T-cell (primary cell): ENCODE measurements around the gene GET4. TPM values are rescaled to one million over a fixed set of nuclear protein-coding genes. Genes with fewer than 3 reads are reported as not detected.

Experiments used
- ATAC-seq, 4 experiments: fragments of 200-7000 bp in 3 of 4; fragments of 150-1000 bp in 1 of 4; cut with Tn5 transposase; replicated peaks in 1 of 4; 1 replicate in 3 of 4; 2 replicates in 1 of 4; pipeline ENCODE4 v1.10.0; 2021; ENCODE audit warnings: moderate library complexity in 3 of 4, mild to moderate bottlenecking in 2 of 4, moderate number of reproducible peaks in 1 of 4
- CTCF ChIA-PET, 2 donors: fragments of 300-600 bp; sonication (Branson Sonifier 250); formaldehyde crosslinking; loops; one replicate each; lab custom pipeline; 2022; ENCODE audit warnings: antibody characterized with exemption in 2 of 2; lab: Charles Lee
- POLR2A ChIA-PET, 2 donors: fragments of 300-600 bp; sonication (Branson Sonifier 250); formaldehyde crosslinking; loops; one replicate each; lab custom pipeline; 2022; ENCODE audit warnings: antibody characterized with exemption in 2 of 2; lab: Charles Lee
- DNase-seq, 35 experiments: peaks; one replicate each; pipeline versions ENCODE4 v3.0.0 to v3.0.0-alpha.2; 2013 to 2023
- H3K27ac ChIP-seq: one replicate; pipeline ENCODE4 v1.5.1; 2013; ENCODE audit warnings: low read length
- H3K27me3 ChIP-seq, 2 experiments: replicated peaks in 1 of 2; 1 replicate in 1 of 2; 2 replicates in 1 of 2; pipeline versions ENCODE4 v1.6.1 to v1.7.0; 2013; ENCODE audit warnings: low read length in 1 of 2, mixed read lengths in 1 of 2; ENCODE audit not compliant: control insufficient read depth in 2 of 2, insufficient read depth in 2 of 2; ENCODE audit errors: extremely low read depth in 1 of 2
- H3K36me3 ChIP-seq, 2 donors: 1 replicate in 1 of 2; 2 replicates in 1 of 2; pipeline versions ENCODE4 v1.6.1 to v1.7.0; 2013; ENCODE audit warnings: low read length in 1 of 2; ENCODE audit not compliant: control insufficient read depth in 2 of 2, insufficient read depth in 1 of 2; ENCODE audit errors: extremely low read depth in 1 of 2
- H3K4me1 ChIP-seq, 2 experiments: 1 replicate in 1 of 2; 2 replicates in 1 of 2; pipeline versions ENCODE4 v1.6.1 to v1.7.0; 2013; ENCODE audit warnings: low read length in 2 of 2, mixed read lengths in 1 of 2; ENCODE audit not compliant: insufficient read depth in 2 of 2, control insufficient read depth in 1 of 2; ENCODE audit errors: extremely low read depth in 1 of 2
- H3K4me3 ChIP-seq, 2 donors: 1 replicate in 1 of 2; 2 replicates in 1 of 2; pipeline versions ENCODE4 v1.5.1 to v1.7.0; 2013; ENCODE audit warnings: mild to moderate bottlenecking in 2 of 2, low read length in 1 of 2, moderate library complexity in 1 of 2; ENCODE audit not compliant: control insufficient read depth in 1 of 2; ENCODE audit errors: extremely low read depth in 1 of 2
- H3K9me3 ChIP-seq: 2 replicates; pipeline ENCODE4 v1.7.0; 2013
- H3K27ac Mint-ChIP-seq, 2 donors: one replicate each; pipeline ENCODE4 v1.8.0; 2020 to 2021; ENCODE audit warnings: mild to moderate bottlenecking in 2 of 2, mixed read lengths in 2 of 2
- H3K27me3 Mint-ChIP-seq, 2 donors: one replicate each; pipeline ENCODE4 v1.8.0; 2021 to 2022; ENCODE audit warnings: mixed read lengths in 2 of 2
- H3K36me3 Mint-ChIP-seq: one replicate; pipeline ENCODE4 v1.8.0; 2021; ENCODE audit warnings: mixed read lengths
- H3K4me1 Mint-ChIP-seq, 3 donors: one replicate each; pipeline ENCODE4 v1.8.0; 2020 to 2022; ENCODE audit warnings: mixed read lengths in 3 of 3, mild to moderate bottlenecking in 1 of 3
- H3K4me3 Mint-ChIP-seq, 3 donors: one replicate each; pipeline ENCODE4 v1.8.0; 2020 to 2022; ENCODE audit warnings: mild to moderate bottlenecking in 3 of 3, mixed read lengths in 3 of 3, moderate library complexity in 3 of 3
- H3K9me3 Mint-ChIP-seq, 3 donors: one replicate each; pipeline ENCODE4 v1.8.0; 2020 to 2022; ENCODE audit warnings: mixed read lengths in 3 of 3
- WGBS: methylation state at CpG from one replicate; pipeline ENCODE4 v1.1.5; 2013; ENCODE audit warnings: missing lambda C conversion rate; ENCODE audit not compliant: insufficient coverage; 5-methylcytosine and 5-hydroxymethylcytosine counted together
- total RNA-seq, 35 experiments: library from RNA in 6 of 35; stranded (reverse) in 6 of 35; fragments of 120-200 nt in 1 of 35; gene quantifications; one replicate each; pipeline versions ENCODE4 v1.2.1 to v1.2.4 and lab custom pipeline; 2013 to 2026

Gene GET4
- total RNA-seq, 5 donors from 2014 or later (not counting 1 experiment from before 2014, with no cell fraction given) = 52.2 to 76.4 (median 54.7) TPM

DNA sequence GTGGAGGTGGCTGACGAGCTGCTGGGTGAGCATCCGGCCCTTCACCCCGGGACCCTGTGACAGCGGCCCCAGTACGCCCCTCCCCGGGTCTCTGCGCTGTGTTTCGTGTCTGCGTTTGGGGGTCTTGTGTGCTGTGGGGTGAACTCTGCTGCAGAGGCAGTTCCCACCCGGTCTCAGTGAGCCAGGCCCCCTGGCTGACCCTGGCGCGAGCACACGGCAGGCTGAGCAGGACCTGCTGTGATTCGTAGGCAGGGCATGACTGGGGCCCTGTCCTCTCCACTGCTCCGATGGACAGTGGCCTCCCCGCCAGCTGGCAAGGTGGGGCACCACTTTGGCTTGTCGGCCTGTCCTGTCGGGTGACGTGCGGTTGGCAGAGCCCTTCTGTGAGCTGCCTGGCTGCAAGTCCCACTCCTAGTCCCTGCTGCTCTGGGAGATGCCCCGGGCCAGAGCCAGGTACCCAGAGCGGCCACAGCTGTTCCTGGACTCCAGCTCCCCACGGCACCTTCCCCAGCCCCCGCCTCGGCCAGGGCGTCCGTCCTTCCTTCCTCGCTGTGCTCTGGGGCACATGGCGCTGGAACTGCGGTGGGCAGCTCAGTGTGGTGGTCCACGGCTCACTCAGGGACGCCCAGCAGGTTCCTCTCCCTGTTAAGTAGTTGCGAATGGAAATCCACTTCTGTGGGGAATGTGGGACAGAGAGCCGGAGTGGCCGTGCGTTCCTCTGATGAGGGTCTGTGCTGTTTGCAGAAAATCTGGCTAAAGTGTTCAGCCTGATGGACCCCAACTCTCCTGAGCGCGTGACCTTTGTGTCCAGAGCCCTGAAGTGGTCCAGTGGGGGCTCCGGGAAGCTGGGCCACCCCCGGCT lies 10.5 kb downstream of the GET4 start:
- no peak overlapping the region for H3K4me3 Mint-ChIP-seq
- H3K36me3 Mint-ChIP-seq = peaks cover 16% of the 10 kb centered on the region
- H3K9me3 Mint-ChIP-seq = no peaks in the 10 kb centered on the region
- Histone ChIP-seq H3K27me3 (no peaks in the 10 kb centered on the region), H3K9me3 (no peaks in the 10 kb centered on the region), H3K4me3 (no peak overlapping the region), H3K27ac (no peak overlapping the region), H3K36me3 (peaks cover 28 to 51% of the 10 kb centered on the region in 2 donors), H3K4me1 (peaks cover 0 to 41% of the 10 kb centered on the region in 2 experiments)
- H3K4me1 Mint-ChIP-seq = peaks cover 6 to 21% (median 18%) of the 10 kb centered on the region in 3 donors
- H3K27me3 Mint-ChIP-seq = no peaks in the 10 kb centered on the region
- WGBS = 97% methylated on average over 39 of the region's 40 CpGs
- DNase-seq = no peak
- ChIA-PET CTCF (no interaction called here), POLR2A (no interaction called here)
- ATAC-seq = no peak
- no peak overlapping the region for H3K27ac Mint-ChIP-seq

DNA sequence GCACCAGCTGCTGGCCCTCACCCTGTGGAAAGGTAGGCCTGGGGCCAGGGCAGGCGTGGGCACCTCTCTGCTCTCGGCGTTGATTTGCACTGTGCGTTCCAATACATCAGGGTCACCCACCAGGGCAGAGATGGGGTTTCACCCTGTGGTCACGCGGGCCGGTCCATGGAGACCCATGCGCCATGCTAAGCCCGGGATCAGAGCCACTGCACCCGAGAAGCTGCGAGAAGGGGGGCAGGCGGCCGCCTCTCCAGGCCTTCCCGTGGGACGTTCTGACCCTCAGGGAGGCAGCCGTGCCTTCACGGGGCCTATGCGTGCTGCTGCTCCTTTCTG lies 11.1 kb downstream of the GET4 start:
- 93% methylated on average over 18 of the region's 18 CpGs for WGBS
- CTCF ChIA-PET = no interaction called here
- H3K36me3 ChIP-seq = peaks cover 29 to 54% of the 10 kb centered on the region in 2 donors
- peaks cover 0 to 36% of the 10 kb centered on the region in 2 experiments for H3K4me1 ChIP-seq
- DNase-seq (no peak), ATAC-seq (no peak)
- no peak overlapping the region for H3K27ac ChIP-seq
- Mint-ChIP-seq H3K27me3 (no peaks in the 10 kb centered on the region), H3K27ac (no peak overlapping the region), H3K36me3 (peaks cover 19% of the 10 kb centered on the region), H3K9me3 (no peaks in the 10 kb centered on the region), H3K4me1 (peaks cover 6 to 18% (median 13%) of the 10 kb centered on the region in 3 donors), H3K4me3 (no peak overlapping the region)
- no peak overlapping the region for H3K4me3 ChIP-seq
- no peaks in the 10 kb centered on the region for H3K9me3 ChIP-seq
- H3K27me3 ChIP-seq = no peaks in the 10 kb centered on the region
- POLR2A ChIA-PET = no interaction called here

DNA sequence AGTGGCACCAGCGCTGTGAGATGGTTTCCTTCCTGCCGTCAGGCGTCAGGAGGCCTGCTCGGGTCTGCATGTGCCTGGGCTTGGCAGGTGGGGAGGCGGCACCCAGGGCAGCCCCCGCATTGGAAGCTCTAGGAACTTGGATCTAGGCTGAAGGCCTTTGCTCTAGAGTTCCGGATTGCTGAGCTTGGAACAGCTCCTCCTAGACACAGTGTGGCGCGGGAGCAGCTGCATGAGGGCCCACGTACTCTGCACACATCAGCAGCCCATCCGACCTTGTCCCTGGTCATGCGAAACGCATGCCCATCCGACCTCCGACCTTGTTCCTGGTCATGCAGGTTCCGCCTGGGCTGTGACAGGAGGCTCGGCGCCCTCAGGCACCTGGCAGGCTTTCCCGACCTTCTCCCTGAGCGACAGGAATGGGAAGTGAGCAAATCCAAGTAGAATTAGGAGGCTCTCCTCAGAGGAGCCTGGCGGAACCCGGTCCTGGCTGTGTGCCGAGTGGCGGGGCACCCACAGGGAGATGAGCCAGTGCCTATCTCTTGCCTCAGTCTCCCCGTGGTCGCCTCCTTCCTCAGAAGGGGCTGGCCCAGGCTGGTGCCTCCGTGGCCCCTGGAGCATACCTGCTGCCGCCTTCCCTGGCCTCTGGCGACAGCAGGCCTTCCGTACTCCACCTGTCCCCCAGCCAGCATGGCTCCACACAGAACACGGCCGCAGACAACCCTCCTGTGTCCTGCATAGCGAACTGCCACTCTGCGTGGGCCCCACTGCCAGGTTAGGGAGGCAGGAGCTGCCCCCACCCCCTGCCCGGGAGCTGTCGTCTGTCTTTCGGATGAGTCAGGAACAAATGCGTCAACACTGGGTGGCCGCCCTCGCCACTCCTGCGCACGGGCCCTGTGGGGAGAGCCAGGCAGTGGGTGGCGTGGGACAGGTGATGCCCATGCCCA lies 12.0 kb downstream of the GET4 start:
- Mint-ChIP-seq H3K27ac (no peak overlapping the region), H3K27me3 (no peaks in the 10 kb centered on the region), H3K4me3 (no peak overlapping the region), H3K36me3 (peaks cover 25% of the 10 kb centered on the region), H3K4me1 (peaks cover 1 to 13% (median 8%) of the 10 kb centered on the region in 3 donors), H3K9me3 (no peaks in the 10 kb centered on the region)
- WGBS = 95% methylated on average over 40 of the region's 43 CpGs
- Histone ChIP-seq H3K4me1 (peaks cover 0 to 28% of the 10 kb centered on the region in 2 experiments), H3K9me3 (no peaks in the 10 kb centered on the region), H3K27ac (no peak overlapping the region), H3K36me3 (peaks cover 30 to 63% of the 10 kb centered on the region in 2 donors), H3K4me3 (no peak overlapping the region), H3K27me3 (no peaks in the 10 kb centered on the region)
- DNase-seq (no peak), ATAC-seq (no peak)
- ChIA-PET CTCF (no interaction called here), POLR2A (no interaction called here)

DNA sequence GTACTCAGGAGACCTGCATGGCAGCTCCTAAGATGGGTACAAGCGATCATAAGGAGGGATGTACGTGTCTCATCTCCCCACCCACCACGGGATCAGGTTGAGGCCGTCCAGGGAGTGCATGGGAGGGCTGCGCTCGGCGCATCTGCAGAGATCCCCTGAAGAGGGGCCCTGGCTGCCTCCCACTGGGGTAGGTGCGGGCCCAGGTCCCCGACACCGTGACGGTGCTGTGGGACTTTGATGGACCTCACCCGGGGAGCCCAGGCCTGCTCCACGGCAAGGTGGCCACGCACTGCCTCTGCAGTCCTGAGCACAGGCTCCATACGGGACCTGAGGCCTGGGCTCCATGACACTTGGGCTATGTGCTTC lies 12.7 kb downstream of the GET4 start:
- Histone ChIP-seq H3K9me3 (no peaks in the 10 kb centered on the region), H3K27ac (no peak overlapping the region), H3K4me3 (no peak overlapping the region), H3K27me3 (no peaks in the 10 kb centered on the region), H3K36me3 (peaks cover 29 to 70% of the 10 kb centered on the region in 2 donors), H3K4me1 (peaks cover 0 to 22% of the 10 kb centered on the region in 2 experiments)
- POLR2A ChIA-PET = no interaction called here
- DNase-seq (no peak), ATAC-seq (no peak)
- H3K27ac Mint-ChIP-seq = no peak overlapping the region
- H3K36me3 Mint-ChIP-seq = peaks cover 32% of the 10 kb centered on the region
- no peak overlapping the region for H3K4me3 Mint-ChIP-seq
- CTCF ChIA-PET = no interaction called here
- H3K4me1 Mint-ChIP-seq = peaks cover 0 to 11% (median 7%) of the 10 kb centered on the region in 3 donors
- H3K9me3 Mint-ChIP-seq = no peaks in the 10 kb centered on the region
- no peaks in the 10 kb centered on the region for H3K27me3 Mint-ChIP-seq
- WGBS = 83% methylated on average over 8 of the region's 15 CpGs

DNA sequence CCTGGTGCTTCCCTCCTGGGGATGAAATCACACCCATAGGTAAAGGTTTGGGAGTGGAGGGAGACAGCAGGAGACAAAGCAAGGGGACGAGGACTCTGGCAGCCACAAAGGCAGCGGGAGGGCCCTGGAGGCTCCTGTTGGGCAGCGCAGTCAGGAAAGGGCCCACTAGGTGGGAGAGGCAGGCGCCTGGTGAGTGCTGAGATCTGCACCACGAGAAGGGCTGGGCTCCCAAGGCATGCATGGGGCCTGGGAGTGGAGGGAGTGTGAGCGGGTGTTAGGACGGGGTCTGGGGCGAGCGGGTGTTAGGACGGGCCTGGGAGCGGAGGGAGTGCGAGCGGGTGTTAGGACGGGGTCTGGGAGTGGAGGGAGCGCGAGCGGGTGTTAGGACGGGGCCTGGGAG lies 13.0 kb downstream of the GET4 start:
- peaks cover 34% of the 10 kb centered on the region for H3K36me3 Mint-ChIP-seq

DNA sequence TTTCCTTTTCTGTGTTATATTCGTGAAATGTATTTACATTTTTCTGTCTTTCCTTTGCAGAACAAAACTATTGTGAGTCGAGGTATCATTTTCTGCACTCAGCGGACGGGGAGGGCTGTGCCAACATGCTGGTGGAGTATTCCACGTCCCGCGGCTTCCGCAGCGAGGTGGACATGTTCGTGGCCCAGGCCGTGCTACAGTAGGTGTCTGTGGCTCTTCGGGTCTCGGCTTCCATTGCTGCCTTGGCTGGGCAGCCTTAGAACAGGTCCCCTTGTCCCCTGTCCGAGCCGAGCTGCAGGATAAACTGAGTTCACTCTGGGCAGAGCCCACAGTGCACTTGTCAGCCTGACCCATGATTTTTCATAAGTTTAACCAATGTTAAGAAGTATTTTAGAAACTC lies 14.5 kb downstream of the GET4 start:
- H3K4me1 Mint-ChIP-seq = peaks cover 0 to 2% (median 0%) of the 10 kb centered on the region in 3 donors
- CTCF ChIA-PET = no interaction called here
- Histone ChIP-seq H3K27me3 (no peaks in the 10 kb centered on the region), H3K27ac (no peak overlapping the region), H3K4me1 (peaks cover 0 to 3% of the 10 kb centered on the region in 2 experiments), H3K4me3 (no peak overlapping the region), H3K36me3 (peaks cover 43 to 87% of the 10 kb centered on the region in 2 donors), H3K9me3 (no peaks in the 10 kb centered on the region)
- H3K27ac Mint-ChIP-seq = no peak overlapping the region
- no peak for ATAC-seq
- 98% methylated on average over 12 of the region's 15 CpGs for WGBS
- no peaks in the 10 kb centered on the region for H3K27me3 Mint-ChIP-seq
- H3K36me3 Mint-ChIP-seq = peaks cover 38% of the 10 kb centered on the region
- POLR2A ChIA-PET = no interaction called here
- DNase-seq = no peak
- H3K4me3 Mint-ChIP-seq = no peak overlapping the region
- no peaks in the 10 kb centered on the region for H3K9me3 Mint-ChIP-seq

More for the DNA sequence above, 13.0 kb downstream of the GET4 start:
- CTCF ChIA-PET = no interaction called here
- DNase-seq (no peak), ATAC-seq (no peak)
- Mint-ChIP-seq H3K9me3 (no peaks in the 10 kb centered on the region), H3K4me1 (peaks cover 0 to 10% (median 6%) of the 10 kb centered on the region in 3 donors), H3K4me3 (no peak overlapping the region), H3K27me3 (no peaks in the 10 kb centered on the region), H3K27ac (no peak overlapping the region)
- POLR2A ChIA-PET = no interaction called here
- H3K4me3 ChIP-seq = no peak overlapping the region
- peaks cover 32 to 72% of the 10 kb centered on the region in 2 donors for H3K36me3 ChIP-seq
- H3K4me1 ChIP-seq = peaks cover 0 to 18% of the 10 kb centered on the region in 2 experiments
- H3K27me3 ChIP-seq = no peaks in the 10 kb centered on the region
- no peaks in the 10 kb centered on the region for H3K9me3 ChIP-seq
- H3K27ac ChIP-seq = no peak overlapping the region
- 100% methylated on average over 5 of the region's 18 CpGs for WGBS
